Activated CD8-positive, alpha-beta memory T cell treated with anti-CD3 and anti-CD28 coated beads, Interleukin-2, amount 10 ng/mL, durations not matched to agents 7 days and 5 days (primary cell): Measurements from ENCODE around the gene ANXA10. TPM values are rescaled to one million over a fixed set of nuclear protein-coding genes. Genes with fewer than 3 reads are reported as not detected.
A peak's percentile ranks its signal among the peaks of the same experiment; 100 is the strongest.

Experiments
- ATAC-seq: fragments of 150-1000 bp; cut with Tn5 transposase; one replicate; pipeline ENCODE4 v1.10.0; 2021; ENCODE audit warnings: moderate library complexity
- CTCF ChIA-PET: fragments of 350-600 bp; sonication (Branson Sonifier 250); formaldehyde crosslinking; loops from one replicate; lab custom pipeline; 2021; ENCODE audit warnings: antibody characterized with exemption; lab: Charles Lee
- DNase-seq: peaks from one replicate; pipeline ENCODE4 v3.0.0-alpha.2; 2020
- H3K27ac Mint-ChIP-seq: one replicate; pipeline ENCODE4 v1.8.0; 2021; ENCODE audit warnings: mild to moderate bottlenecking, mixed read lengths
- H3K27me3 Mint-ChIP-seq: one replicate; pipeline ENCODE4 v1.8.0; 2021; ENCODE audit warnings: mixed read lengths
- H3K36me3 Mint-ChIP-seq: one replicate; pipeline ENCODE4 v1.8.0; 2021; ENCODE audit warnings: mild to moderate bottlenecking, mixed read lengths
- H3K4me1 Mint-ChIP-seq: one replicate; pipeline ENCODE4 v1.8.0; 2021; ENCODE audit warnings: mixed read lengths
- H3K4me3 Mint-ChIP-seq: one replicate; pipeline ENCODE4 v1.8.0; 2021; ENCODE audit warnings: mild to moderate bottlenecking, moderate library complexity, mixed read lengths
- H3K9me3 Mint-ChIP-seq: one replicate; pipeline ENCODE4 v1.8.0; 2022; ENCODE audit warnings: low read depth, mixed read lengths
- total RNA-seq, 2 experiments: library from RNA; stranded (reverse); gene quantifications; one replicate each; pipeline ENCODE4 v1.2.3, GENCODE V29; 2021

The ANXA10 gene, protein sequence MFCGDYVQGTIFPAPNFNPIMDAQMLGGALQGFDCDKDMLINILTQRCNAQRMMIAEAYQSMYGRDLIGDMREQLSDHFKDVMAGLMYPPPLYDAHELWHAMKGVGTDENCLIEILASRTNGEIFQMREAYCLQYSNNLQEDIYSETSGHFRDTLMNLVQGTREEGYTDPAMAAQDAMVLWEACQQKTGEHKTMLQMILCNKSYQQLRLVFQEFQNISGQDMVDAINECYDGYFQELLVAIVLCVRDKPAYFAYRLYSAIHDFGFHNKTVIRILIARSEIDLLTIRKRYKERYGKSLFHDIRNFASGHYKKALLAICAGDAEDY
- total RNA-seq, result not detected

- ATAC-seq (no peak), DNase-seq (no peak)
- Mint-ChIP-seq H3K27me3 (peaks cover 3% of the 10 kb centered on the region), H3K9me3 (peaks cover 2% of the 10 kb centered on the region), H3K36me3 (no peaks in the 10 kb centered on the region), H3K4me3 (no peak within 1 kb of the TSS), H3K27ac (no peak within 1 kb of the TSS), H3K4me1 (no peaks in the 10 kb centered on the region)
- CTCF ChIA-PET, result no interaction called here
These were observed at the start of gene ANXA10 for GRCh38 chr4:168092176-168092712. Gene ANXA10 (plus strand): TSS chr4:168092537. CDS start chr4:168092701, 164 bp downstream.

GRCh38 chr4:168045354-168045753, 47.0 kb upstream of the ANXA10 start:
- no peak for DNase-seq
- Mint-ChIP-seq H3K4me1 (no peaks in the 10 kb centered on the region), H3K27ac (no peak overlapping the region), H3K36me3 (no peaks in the 10 kb centered on the region), H3K4me3 (no peak overlapping the region), H3K9me3 (no peaks in the 10 kb centered on the region), H3K27me3 (no peaks in the 10 kb centered on the region)
- CTCF ChIA-PET, result no interaction called here
- no peak for ATAC-seq

DNA sequence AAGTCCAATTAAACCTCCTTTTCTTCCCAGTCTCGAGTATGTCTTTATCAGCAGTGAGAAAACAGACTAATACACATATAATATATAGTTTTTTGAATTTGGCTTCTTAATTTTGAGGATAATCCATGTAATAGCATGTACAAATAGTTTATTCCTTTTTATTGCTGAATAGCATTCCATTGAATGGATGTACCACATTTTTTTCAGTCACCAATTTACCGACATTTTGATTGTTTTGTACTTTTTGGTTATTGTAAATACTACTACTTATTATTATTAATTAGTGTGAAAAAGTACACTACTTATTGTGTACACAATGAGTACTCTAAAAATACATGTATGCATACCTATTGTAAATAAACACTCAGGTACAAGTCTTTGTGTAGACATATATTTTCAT, 42.3 kb upstream of the ANXA10 start:
- H3K4me1 Mint-ChIP-seq, result no peaks in the 10 kb centered on the region
- H3K27me3 Mint-ChIP-seq, result no peaks in the 10 kb centered on the region
- H3K4me3 Mint-ChIP-seq, result no peak overlapping the region
- DNase-seq, result no peak
- H3K27ac Mint-ChIP-seq, result no peak overlapping the region
- CTCF ChIA-PET, result no interaction called here
- no peaks in the 10 kb centered on the region for H3K36me3 Mint-ChIP-seq
- no peak for ATAC-seq
- H3K9me3 Mint-ChIP-seq, result no peaks in the 10 kb centered on the region

DNA sequence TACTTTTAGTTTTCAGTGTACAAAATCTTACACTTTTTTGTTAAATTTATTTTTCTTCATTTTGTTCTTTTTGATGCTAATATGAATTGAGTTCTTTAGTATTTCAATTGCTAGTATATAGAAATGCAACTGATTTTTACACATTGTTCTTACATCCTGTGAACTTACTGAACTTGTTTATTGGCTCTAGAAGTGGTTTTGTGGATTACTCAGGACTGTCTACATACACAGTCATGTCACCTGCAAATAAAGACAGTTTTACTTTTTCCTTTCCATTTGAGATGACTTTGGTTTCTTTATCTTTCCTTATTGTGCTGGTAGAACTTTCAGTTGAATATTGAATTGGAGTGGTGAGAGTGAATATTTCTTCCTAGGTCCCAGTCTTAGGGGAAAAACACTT, 40.8 kb upstream of the ANXA10 start:
- Mint-ChIP-seq H3K4me3 (no peak overlapping the region), H3K27ac (no peak overlapping the region), H3K4me1 (no peaks in the 10 kb centered on the region), H3K27me3 (no peaks in the 10 kb centered on the region), H3K9me3 (no peaks in the 10 kb centered on the region), H3K36me3 (no peaks in the 10 kb centered on the region)
- CTCF ChIA-PET, result no interaction called here
- ATAC-seq (no peak), DNase-seq (no peak)

GRCh38 chr4:168057412-168057811, 34.9 kb upstream of the ANXA10 start:
- Mint-ChIP-seq H3K4me1 (no peaks in the 10 kb centered on the region), H3K27me3 (no peaks in the 10 kb centered on the region), H3K27ac (no peak overlapping the region), H3K9me3 (no peaks in the 10 kb centered on the region), H3K36me3 (no peaks in the 10 kb centered on the region), H3K4me3 (no peak overlapping the region)
- ATAC-seq, result no peak
- CTCF ChIA-PET, result no interaction called here
- no peak for DNase-seq

GRCh38 chr4:168059251-168059650, 33.1 kb upstream of the ANXA10 start:
- H3K36me3 Mint-ChIP-seq, result no peaks in the 10 kb centered on the region
- H3K4me1 Mint-ChIP-seq, result no peaks in the 10 kb centered on the region
- no peak overlapping the region for H3K4me3 Mint-ChIP-seq
- DNase-seq (no peak), ATAC-seq (no peak)
- CTCF ChIA-PET, result no interaction called here
- H3K27me3 Mint-ChIP-seq, result no peaks in the 10 kb centered on the region
- H3K9me3 Mint-ChIP-seq, result no peaks in the 10 kb centered on the region
- H3K27ac Mint-ChIP-seq, result no peak overlapping the region

DNA sequence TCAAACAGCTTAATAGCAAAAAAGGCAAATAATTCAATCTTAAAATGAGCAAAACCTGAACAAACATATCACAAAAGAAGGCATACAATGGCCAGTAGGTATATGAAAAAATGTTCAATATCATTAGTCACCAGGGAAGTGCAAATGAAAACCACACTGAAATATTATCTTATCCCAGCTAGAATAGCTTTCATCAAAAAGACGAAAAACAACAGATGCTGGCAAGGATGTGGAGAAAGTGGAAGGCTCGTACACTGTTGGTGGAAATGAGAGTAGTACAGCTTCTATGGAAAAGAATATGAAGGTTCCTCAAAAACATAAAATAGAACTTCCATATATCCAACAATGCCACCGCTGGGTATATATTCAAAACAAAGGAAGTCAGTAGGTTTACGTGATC, 29.3 kb upstream of the ANXA10 start:
- ATAC-seq (no peak), DNase-seq (no peak)
- H3K36me3 Mint-ChIP-seq, result no peaks in the 10 kb centered on the region
- no peaks in the 10 kb centered on the region for H3K27me3 Mint-ChIP-seq
- H3K4me3 Mint-ChIP-seq, result no peak overlapping the region
- CTCF ChIA-PET, result no interaction called here
- no peaks in the 10 kb centered on the region for H3K9me3 Mint-ChIP-seq
- no peak overlapping the region for H3K27ac Mint-ChIP-seq
- H3K4me1 Mint-ChIP-seq, result no peaks in the 10 kb centered on the region

- H3K4me3 Mint-ChIP-seq, result no peak overlapping the region
- H3K4me1 Mint-ChIP-seq, result no peaks in the 10 kb centered on the region
- H3K27me3 Mint-ChIP-seq, result no peaks in the 10 kb centered on the region
- DNase-seq (no peak), ATAC-seq (no peak)
- H3K36me3 Mint-ChIP-seq, result no peaks in the 10 kb centered on the region
- H3K27ac Mint-ChIP-seq, result no peak overlapping the region
- CTCF ChIA-PET, result no interaction called here
- no peaks in the 10 kb centered on the region for H3K9me3 Mint-ChIP-seq
These were observed 21.4 kb upstream of the ANXA10 start for GRCh38 chr4:168070903-168071302.

DNA sequence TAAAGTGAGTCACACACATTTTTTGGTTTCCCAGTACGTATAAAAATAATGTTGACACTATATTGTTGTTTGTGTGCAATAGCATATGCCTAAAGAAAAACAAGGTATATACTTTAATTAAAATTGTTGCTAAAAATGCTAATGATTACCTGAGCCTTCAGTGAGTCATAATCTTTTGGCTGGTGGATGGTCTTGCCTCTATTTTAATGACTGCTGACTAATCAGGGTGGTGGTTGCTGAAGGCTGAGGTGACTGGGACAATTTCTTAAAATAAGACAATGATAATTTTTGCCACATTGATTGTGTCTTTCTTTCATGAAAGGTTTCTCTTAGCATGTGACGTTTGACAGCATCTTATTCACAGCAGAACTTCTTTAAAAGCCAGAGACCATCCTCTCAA, 21.0 kb upstream of the ANXA10 start:
- no peaks in the 10 kb centered on the region for H3K9me3 Mint-ChIP-seq
- H3K4me3 Mint-ChIP-seq, result no peak overlapping the region
- H3K36me3 Mint-ChIP-seq, result no peaks in the 10 kb centered on the region
- H3K27me3 Mint-ChIP-seq, result no peaks in the 10 kb centered on the region
- CTCF ChIA-PET, result no interaction called here
- H3K4me1 Mint-ChIP-seq, result no peaks in the 10 kb centered on the region
- no peak overlapping the region for H3K27ac Mint-ChIP-seq
- ATAC-seq (no peak), DNase-seq (no peak)

DNA sequence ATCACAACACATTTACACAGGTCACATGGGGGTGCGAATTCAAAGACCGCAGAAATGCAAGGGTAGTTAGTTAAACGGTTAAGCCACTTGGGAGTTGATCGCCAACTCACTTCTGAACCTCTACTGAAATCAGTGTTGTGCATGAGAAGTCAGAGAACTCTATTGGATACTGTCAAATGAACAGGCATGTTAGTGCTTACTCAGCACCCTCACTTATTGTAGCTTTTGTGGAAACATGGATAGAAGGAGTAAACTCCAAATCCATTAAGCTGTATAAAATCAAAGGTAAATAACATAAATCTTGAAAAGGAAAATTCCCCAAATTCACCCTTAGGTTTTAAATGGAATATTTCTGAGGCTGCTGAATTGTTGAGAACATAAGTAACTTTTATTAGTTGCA, 17.5 kb upstream of the ANXA10 start:
- Mint-ChIP-seq H3K9me3 (no peaks in the 10 kb centered on the region), H3K27me3 (no peaks in the 10 kb centered on the region), H3K4me3 (no peak overlapping the region), H3K36me3 (no peaks in the 10 kb centered on the region), H3K4me1 (no peaks in the 10 kb centered on the region), H3K27ac (no peak overlapping the region)
- DNase-seq, result no peak
- CTCF ChIA-PET, result no interaction called here
- ATAC-seq, result no peak

- Mint-ChIP-seq H3K36me3 (no peaks in the 10 kb centered on the region), H3K4me3 (no peak overlapping the region), H3K27ac (no peak overlapping the region), H3K9me3 (no peaks in the 10 kb centered on the region), H3K4me1 (no peaks in the 10 kb centered on the region), H3K27me3 (no peaks in the 10 kb centered on the region)
- CTCF ChIA-PET, result no interaction called here
- ATAC-seq (no peak), DNase-seq (peak; percentile 58)
These were observed 15.2 kb upstream of the ANXA10 start for GRCh38 chr4:168076989-168077725.

DNA sequence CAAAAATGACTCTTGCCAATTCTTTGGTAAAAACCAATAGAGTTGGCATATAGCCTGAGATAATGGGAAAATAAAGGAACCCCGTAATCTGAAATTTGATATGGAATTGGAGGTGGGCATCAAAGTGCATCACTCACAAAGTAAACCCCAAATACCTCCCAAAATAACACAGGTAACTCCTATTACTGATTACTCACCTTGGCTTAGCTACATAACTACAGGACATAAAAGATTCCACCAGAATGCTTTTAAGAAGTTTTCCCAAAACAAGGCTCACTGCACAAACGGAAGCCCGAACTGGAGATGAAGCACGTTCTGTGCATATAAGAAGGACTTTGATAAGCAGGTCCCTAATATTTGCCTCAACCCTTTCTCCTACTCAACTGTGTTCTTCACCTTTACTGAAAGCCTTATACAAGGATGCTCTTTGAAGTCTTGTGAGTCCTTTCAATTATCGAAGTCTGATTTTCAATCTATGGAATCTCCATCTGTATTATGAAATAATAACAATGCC, 14.6 kb upstream of the ANXA10 start:
- Mint-ChIP-seq H3K4me3 (no peak overlapping the region), H3K36me3 (no peaks in the 10 kb centered on the region), H3K9me3 (no peaks in the 10 kb centered on the region), H3K4me1 (no peaks in the 10 kb centered on the region), H3K27me3 (no peaks in the 10 kb centered on the region), H3K27ac (no peak overlapping the region)
- CTCF ChIA-PET, result no interaction called here
- ATAC-seq (no peak), DNase-seq (no peak)

DNA sequence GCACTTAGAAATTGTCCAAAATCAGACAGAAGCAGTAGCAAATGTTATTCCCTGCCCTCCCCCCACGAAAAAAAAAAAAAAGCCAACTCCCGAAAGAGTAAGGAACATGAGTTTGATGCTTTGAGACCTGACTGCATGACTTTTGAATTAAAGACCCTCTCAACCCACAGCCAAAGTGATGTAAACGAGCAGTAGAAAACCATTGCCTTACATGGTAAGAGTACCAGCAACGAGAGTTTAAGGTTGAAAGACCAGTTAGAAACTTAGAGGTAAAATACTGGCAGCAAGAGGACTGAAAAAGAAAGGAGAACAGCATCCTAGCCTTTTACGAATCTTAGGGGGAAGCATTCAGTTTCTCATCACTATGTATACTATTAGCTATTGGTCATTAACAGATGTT, 10.0 kb upstream of the ANXA10 start:
- no peak overlapping the region for H3K4me3 Mint-ChIP-seq

More for the DNA sequence above, 10.0 kb upstream of the ANXA10 start:
- Mint-ChIP-seq H3K9me3 (no peaks in the 10 kb centered on the region), H3K36me3 (no peaks in the 10 kb centered on the region), H3K27me3 (no peaks in the 10 kb centered on the region), H3K4me1 (no peaks in the 10 kb centered on the region), H3K27ac (no peak overlapping the region)
- no peak for ATAC-seq
- no peak for DNase-seq
- CTCF ChIA-PET, result interaction anchor here (1.7 kb wide), 1 partner anchor 10 kb away, joined by 3 read pairs; no protein-coding TSS in a partner anchor
